ENCODE results near the gene AOPEP.
"Not testable (repeated sequence)": the region's sequence is repeated elsewhere in the genome, so short reads cannot be mapped to it uniquely, and the experiment has no call there.

The AOPEP gene

GRCh38 chr9:94819161-94819687 is 92.7 kb downstream of the AOPEP start:
- no peak for DNase-seq

- no peak for DNase-seq
These were observed 94.8 kb downstream of the AOPEP start for GRCh38 chr9:94821098-94821887.

GRCh38 chr9:94822273-94822672 is 95.8 kb downstream of the AOPEP start:
- DNase-seq = no peak

- DNase-seq = no peak
These were observed 97.2 kb downstream of the AOPEP start for GRCh38 chr9:94823710-94824109.

GRCh38 chr9:94824411-94824810 is 97.9 kb downstream of the AOPEP start:
- DNase-seq = no peak

- no peak for DNase-seq
These were observed 98.6 kb downstream of the AOPEP start for GRCh38 chr9:94824913-94825610.

- DNase-seq = no peak
These were observed 99.1 kb downstream of the AOPEP start for GRCh38 chr9:94825611-94825958.

- DNase-seq = no peak
These were observed 99.5 kb downstream of the AOPEP start for GRCh38 chr9:94826044-94826443.

GRCh38 chr9:94826644-94827410 is 100.3 kb downstream of the AOPEP start:
- DNase-seq = peak; percentile 4

GRCh38 chr9:94827584-94828304 is 101.2 kb downstream of the AOPEP start:
- DNase-seq = no peak

- no peak for DNase-seq
These were observed 103.0 kb downstream of the AOPEP start for GRCh38 chr9:94829380-94830070.

- DNase-seq = not testable (repeated sequence)
These were observed 103.6 kb downstream of the AOPEP start for GRCh38 chr9:94830071-94830604.

GRCh38 chr9:94833802-94834201 is 107.3 kb downstream of the AOPEP start:
- no peak for DNase-seq

GRCh38 chr9:94837404-94837803 is 110.9 kb downstream of the AOPEP start:
- DNase-seq = no peak

- DNase-seq = no peak
These were observed 112.9 kb downstream of the AOPEP start for GRCh38 chr9:94839398-94839797.

- no peak for DNase-seq
These were observed 114.2 kb downstream of the AOPEP start for GRCh38 chr9:94840738-94841137.

- DNase-seq = no peak
These were observed 116.6 kb downstream of the AOPEP start for GRCh38 chr9:94843134-94843533.

GRCh38 chr9:94846739-94847138 is 120.2 kb downstream of the AOPEP start:
- DNase-seq = no peak

- no peak for DNase-seq
These were observed 121.0 kb downstream of the AOPEP start for GRCh38 chr9:94847486-94847885.

- DNase-seq = not testable (repeated sequence)
These were observed 122.3 kb downstream of the AOPEP start for GRCh38 chr9:94848791-94849190.

- no peak for DNase-seq
These were observed 124.3 kb downstream of the AOPEP start for GRCh38 chr9:94850540-94851434.
